ENCODE data around the gene UBE2B.

UBE2B gene

DNA sequence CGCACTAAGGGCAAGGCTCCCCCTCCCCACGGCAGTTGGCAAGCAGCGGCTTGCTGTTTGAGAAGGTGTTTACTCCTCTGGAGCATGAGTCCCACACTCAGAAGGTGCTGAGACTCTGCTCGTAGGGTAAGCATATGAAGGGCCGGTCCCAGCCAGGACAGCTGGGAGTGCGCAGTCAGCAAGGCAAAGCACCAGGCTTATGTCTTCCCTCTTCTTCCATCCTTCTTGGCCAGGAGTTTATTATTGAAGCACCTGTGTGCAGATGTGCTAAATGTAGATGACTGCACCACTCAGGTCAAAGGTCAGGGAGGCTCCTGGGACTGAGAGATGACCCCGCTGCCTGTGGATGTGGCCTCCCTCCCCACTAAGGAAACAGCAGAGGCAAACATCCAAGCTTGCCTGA lies 67.4 kb downstream of the UBE2B start:
- no peak for DNase-seq

GRCh38 chr5:134439210-134439654 lies 67.9 kb downstream of the UBE2B start:
- DNase-seq = no peak

DNA sequence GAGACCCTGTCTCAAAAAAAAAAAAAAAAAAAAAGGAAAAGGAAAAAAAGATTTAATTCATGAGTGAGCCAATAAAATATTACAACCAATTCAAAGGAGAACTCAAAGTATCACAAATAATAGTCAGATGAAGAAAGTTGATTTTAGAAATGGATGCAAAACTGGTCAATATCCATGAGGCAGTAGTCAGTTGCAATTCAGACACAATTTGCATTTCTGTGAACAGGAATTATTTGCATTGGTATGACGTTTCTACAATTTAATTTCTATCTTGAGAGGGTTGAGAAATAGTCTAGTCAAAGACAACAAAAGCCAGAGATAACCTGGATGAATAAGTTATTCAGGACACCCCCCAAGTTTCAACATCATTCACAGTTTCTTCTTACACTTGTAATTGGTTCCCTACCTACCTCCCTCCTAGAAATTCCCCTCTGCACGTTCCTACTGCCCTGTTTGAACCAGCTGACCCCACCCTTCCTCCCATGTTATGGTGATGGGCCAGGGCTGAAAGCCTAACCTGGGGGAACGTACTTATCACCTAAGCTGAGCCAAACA lies 68.9 kb downstream of the UBE2B start:
- DNase-seq = no peak

All from KG1 (cell line).